Calu3 (cell line): ENCODE results near the gene PICK1. TPM values are rescaled to one million over a fixed set of nuclear protein-coding genes. Genes with fewer than 3 reads are reported as not detected.

ENCODE experiments used
- BruUV-seq: library from RNA; stranded (reverse); fragments of 400-500 nt; replicated peaks from 2 replicates; lab custom pipeline; 2021; lab: Mats Ljungman, UMichigan
- CTCF ChIA-PET: fragments of 300-600 bp; sonication (Branson Sonifier 250); formaldehyde crosslinking; loops from one replicate; lab custom pipeline; 2022; ENCODE audit warnings: antibody characterized with exemption; lab: Charles Lee
- DNase-seq: peaks from one replicate; pipeline ENCODE4 v3.0.0; 2022
- H3K27ac Mint-ChIP-seq: one replicate; pipeline ENCODE4 v1.8.0; 2022; ENCODE audit warnings: mixed read lengths; ENCODE audit not compliant: unreplicated experiment
- H3K27me3 Mint-ChIP-seq: one replicate; pipeline ENCODE4 v1.8.0; 2022; ENCODE audit warnings: mixed read lengths; ENCODE audit not compliant: unreplicated experiment
- H3K36me3 Mint-ChIP-seq: one replicate; pipeline ENCODE4 v1.8.0; 2022; ENCODE audit warnings: mild to moderate bottlenecking, moderate library complexity, mixed read lengths; ENCODE audit not compliant: insufficient read depth, unreplicated experiment
- H3K4me1 Mint-ChIP-seq: one replicate; pipeline ENCODE4 v1.8.0; 2022; ENCODE audit warnings: mild to moderate bottlenecking, low read depth, mixed read lengths; ENCODE audit not compliant: unreplicated experiment
- H3K4me3 Mint-ChIP-seq: one replicate; pipeline ENCODE4 v1.8.0; 2022; ENCODE audit warnings: mild to moderate bottlenecking, low read depth, moderate library complexity, mixed read lengths; ENCODE audit not compliant: unreplicated experiment
- H3K9me3 Mint-ChIP-seq: one replicate; pipeline ENCODE4 v1.8.0; 2022; ENCODE audit warnings: low read depth, mixed read lengths; ENCODE audit not compliant: unreplicated experiment
- intact Hi-C: fragments of 100-400 bp; cut with micrococcal nuclease; formaldehyde crosslinking; loops from one replicate; pipeline ENCODE4 v1.10.0; 2022; ENCODE audit not compliant: unreplicated experiment
- total RNA-seq: library from RNA; stranded (reverse); gene quantifications from 2 replicates; pipeline ENCODE4 v1.2.3, GENCODE V29; 2022
- TF ChIP-seq, protein P1 (sequence below): fragments of 200-600 bp; IDR thresholded peaks from one replicate; pipeline ENCODE4 v1.8.0; 2022; ENCODE audit warnings: antibody characterized with exemption; ENCODE audit not compliant: unreplicated experiment

Gene PICK1
- total RNA-seq, 1 experiment from 2014 or later: 54.2 TPM

- TF ChIP-seq, protein P1, sequence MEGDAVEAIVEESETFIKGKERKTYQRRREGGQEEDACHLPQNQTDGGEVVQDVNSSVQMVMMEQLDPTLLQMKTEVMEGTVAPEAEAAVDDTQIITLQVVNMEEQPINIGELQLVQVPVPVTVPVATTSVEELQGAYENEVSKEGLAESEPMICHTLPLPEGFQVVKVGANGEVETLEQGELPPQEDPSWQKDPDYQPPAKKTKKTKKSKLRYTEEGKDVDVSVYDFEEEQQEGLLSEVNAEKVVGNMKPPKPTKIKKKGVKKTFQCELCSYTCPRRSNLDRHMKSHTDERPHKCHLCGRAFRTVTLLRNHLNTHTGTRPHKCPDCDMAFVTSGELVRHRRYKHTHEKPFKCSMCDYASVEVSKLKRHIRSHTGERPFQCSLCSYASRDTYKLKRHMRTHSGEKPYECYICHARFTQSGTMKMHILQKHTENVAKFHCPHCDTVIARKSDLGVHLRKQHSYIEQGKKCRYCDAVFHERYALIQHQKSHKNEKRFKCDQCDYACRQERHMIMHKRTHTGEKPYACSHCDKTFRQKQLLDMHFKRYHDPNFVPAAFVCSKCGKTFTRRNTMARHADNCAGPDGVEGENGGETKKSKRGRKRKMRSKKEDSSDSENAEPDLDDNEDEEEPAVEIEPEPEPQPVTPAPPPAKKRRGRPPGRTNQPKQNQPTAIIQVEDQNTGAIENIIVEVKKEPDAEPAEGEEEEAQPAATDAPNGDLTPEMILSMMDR: no peak
- intact Hi-C loops: loop anchor here (10.0 kb wide), 1 partner anchor 54 kb away; no protein-coding TSS in a partner anchor
- BruUV-seq: TSS peak; percentile 68
- peak overlapping the region; percentile 79 for H3K4me3 Mint-ChIP-seq
- DNase-seq: peak; percentile 81
- H3K27ac Mint-ChIP-seq: peak overlapping the region; percentile 87
- no peaks in the 10 kb centered on the region for H3K27me3 Mint-ChIP-seq
- peaks cover 68% of the 10 kb centered on the region for H3K36me3 Mint-ChIP-seq
- no peaks in the 10 kb centered on the region for H3K9me3 Mint-ChIP-seq
- peaks cover 63% of the 10 kb centered on the region for H3K4me1 Mint-ChIP-seq
- CTCF ChIA-PET: interaction anchor here (0.6 to 1.5 kb wide), 6 partner anchors 53 to 195 kb away, joined by 3 to 8 read pairs (median 3); partner anchors contain the start of gene PLA2G6
Measured at GRCh38 chr22:38110863-38111852, 54.0 kb downstream of the PICK1 start.

GRCh38 chr22:38111925-38112355 lies 54.7 kb downstream of the PICK1 start:
- intact Hi-C loops: loop anchor here (10.0 kb wide), 1 partner anchor 53 kb away; no protein-coding TSS in a partner anchor
- BruUV-seq: no TSS peak
- DNase-seq: no peak
- Mint-ChIP-seq H3K9me3 (no peaks in the 10 kb centered on the region), H3K4me3 (peak overlapping the region; percentile 79), H3K4me1 (peaks cover 63% of the 10 kb centered on the region), H3K27ac (peak overlapping the region; percentile 20), H3K27me3 (no peaks in the 10 kb centered on the region), H3K36me3 (peaks cover 67% of the 10 kb centered on the region)
- TF ChIP-seq, protein P1: no peak
- CTCF ChIA-PET: interaction anchor here (1.5 kb wide), 1 partner anchor 194 kb away, joined by 3 read pairs; no protein-coding TSS in a partner anchor

GRCh38 chr22:38112381-38112780 lies 55.2 kb downstream of the PICK1 start:
- peaks cover 63% of the 10 kb centered on the region for H3K4me1 Mint-ChIP-seq
- TF ChIP-seq, protein P1: no peak
- peaks cover 63% of the 10 kb centered on the region for H3K36me3 Mint-ChIP-seq
- BruUV-seq: no TSS peak
- peak overlapping the region; percentile 79 for H3K4me3 Mint-ChIP-seq
- intact Hi-C loops: loop anchor here (10.0 kb wide), 1 partner anchor 52 kb away; no protein-coding TSS in a partner anchor
- H3K27me3 Mint-ChIP-seq: no peaks in the 10 kb centered on the region
- DNase-seq: no peak
- H3K9me3 Mint-ChIP-seq: no peaks in the 10 kb centered on the region
- H3K27ac Mint-ChIP-seq: peak overlapping the region; percentile 63
- CTCF ChIA-PET: no interaction called here
